NCI-H146 treated with DMSO at 0.1 percent for 48 hours (cell line): ENCODE measurements around the gene MRPL1.
A peak's percentile ranks its signal among the peaks of the same experiment; 100 is the strongest.
"Not testable (repeated sequence)": the region's sequence is repeated elsewhere in the genome, so short reads cannot be mapped to it uniquely, and the experiment has no call there.

Experiments
- DNase-seq: peaks from one replicate; lab custom pipeline; 2025; ENCODE audit not compliant: unreplicated experiment; lab: John Stamatoyannopoulos, UW

MRPL1 gene

GRCh38 chr4:77849278-77849965 is 13.2 kb upstream of the MRPL1 start:
- DNase-seq: peak; percentile 70

- DNase-seq: no peak
Measured at GRCh38 chr4:77852892-77853495, 9.6 kb upstream of the MRPL1 start.

GRCh38 chr4:77854431-77855111 is 8.1 kb upstream of the MRPL1 start:
- DNase-seq: no peak

- no peak for DNase-seq
Measured at GRCh38 chr4:77856152-77856551, 6.5 kb upstream of the MRPL1 start.

- DNase-seq: no peak
Measured at GRCh38 chr4:77859256-77859655, 3.4 kb upstream of the MRPL1 start.

- DNase-seq: no peak
Measured at GRCh38 chr4:77861495-77861894, 1.1 kb upstream of the MRPL1 start.

- DNase-seq: not testable (repeated sequence)
Measured at GRCh38 chr4:77863341-77863740, 711 bp downstream of the MRPL1 start.

GRCh38 chr4:77865259-77865658 is 2.6 kb downstream of the MRPL1 start:
- DNase-seq: no peak

- DNase-seq: no peak
Measured at GRCh38 chr4:77872723-77873445, 10.3 kb downstream of the MRPL1 start.

- no peak for DNase-seq
Measured at GRCh38 chr4:77877167-77877566, 14.5 kb downstream of the MRPL1 start.

- DNase-seq: no peak
Measured at GRCh38 chr4:77877771-77878565, 15.3 kb downstream of the MRPL1 start.

GRCh38 chr4:77880784-77881183 is 18.2 kb downstream of the MRPL1 start:
- DNase-seq: no peak

GRCh38 chr4:77881460-77882295 is 19.0 kb downstream of the MRPL1 start:
- no peak for DNase-seq

GRCh38 chr4:77893451-77893850 is 30.8 kb downstream of the MRPL1 start:
- no peak for DNase-seq

GRCh38 chr4:77899607-77900006 is 37.0 kb downstream of the MRPL1 start:
- no peak for DNase-seq

GRCh38 chr4:77903186-77903585 is 40.6 kb downstream of the MRPL1 start:
- no peak for DNase-seq

GRCh38 chr4:77905651-77906263 is 43.1 kb downstream of the MRPL1 start:
- no peak for DNase-seq

GRCh38 chr4:77910676-77911075 is 48.0 kb downstream of the MRPL1 start:
- no peak for DNase-seq

- DNase-seq: no peak
Measured at GRCh38 chr4:77911091-77911490, 48.5 kb downstream of the MRPL1 start.
